ELR (cell line): ENCODE measurements around the gene ARHGEF25.
"Not testable (repeated sequence)": the region's sequence is repeated elsewhere in the genome, so short reads cannot be mapped to it uniquely, and the experiment has no call there.

Experiments used
- DNase-seq: peaks from one replicate; pipeline ENCODE4 v3.0.0-alpha.2; 2015; ENCODE audit warnings: low read depth

ARHGEF25 gene

DNA sequence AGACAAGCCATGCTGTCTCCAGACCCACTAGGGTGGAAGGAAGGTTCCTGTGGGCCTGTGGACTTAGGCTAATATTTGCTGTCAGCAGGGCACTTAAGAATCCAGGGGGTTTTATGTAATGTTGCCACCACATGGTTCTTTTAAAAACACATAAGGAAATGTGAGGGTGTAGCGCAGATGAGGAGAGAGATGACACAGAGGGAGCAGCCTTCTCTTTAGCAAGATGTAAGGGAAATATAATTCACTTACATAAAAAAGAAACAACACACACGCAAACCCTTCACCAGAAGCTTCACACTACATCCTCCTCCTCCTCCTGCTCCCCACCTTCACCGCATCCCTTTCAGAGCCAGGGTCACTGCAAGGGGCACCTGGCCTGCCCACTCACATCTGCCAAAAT is 25.1 kb upstream of the ARHGEF25 start:
- DNase-seq = no peak

DNA sequence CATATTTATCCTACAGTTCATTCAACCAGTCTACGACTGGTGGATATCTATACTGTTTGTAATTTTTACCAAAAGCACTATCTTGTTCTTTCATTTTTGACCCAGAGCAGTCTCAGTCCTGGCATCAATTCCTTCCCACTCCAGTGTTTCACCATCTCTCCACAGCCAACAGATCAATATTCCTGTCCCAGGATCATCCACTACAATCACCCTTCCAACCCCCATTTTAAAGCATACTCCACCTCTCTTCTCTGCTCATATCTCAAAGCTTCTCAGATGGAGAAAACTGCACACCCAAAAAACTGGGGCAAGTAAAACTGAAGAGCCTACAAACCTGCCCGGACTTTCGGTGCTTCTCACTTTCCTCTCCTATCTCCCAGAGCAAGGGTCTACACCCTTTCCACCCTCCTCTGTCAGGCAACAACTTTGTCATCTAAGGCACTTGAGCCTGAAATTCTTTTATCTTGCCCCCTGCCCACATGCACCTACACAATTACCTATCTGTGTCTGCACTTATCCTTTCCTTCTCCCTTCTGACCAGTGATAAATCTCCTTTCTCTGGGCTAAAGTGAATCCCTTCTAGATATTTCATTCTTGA is 24.3 kb upstream of the ARHGEF25 start:
- DNase-seq = no peak

DNA sequence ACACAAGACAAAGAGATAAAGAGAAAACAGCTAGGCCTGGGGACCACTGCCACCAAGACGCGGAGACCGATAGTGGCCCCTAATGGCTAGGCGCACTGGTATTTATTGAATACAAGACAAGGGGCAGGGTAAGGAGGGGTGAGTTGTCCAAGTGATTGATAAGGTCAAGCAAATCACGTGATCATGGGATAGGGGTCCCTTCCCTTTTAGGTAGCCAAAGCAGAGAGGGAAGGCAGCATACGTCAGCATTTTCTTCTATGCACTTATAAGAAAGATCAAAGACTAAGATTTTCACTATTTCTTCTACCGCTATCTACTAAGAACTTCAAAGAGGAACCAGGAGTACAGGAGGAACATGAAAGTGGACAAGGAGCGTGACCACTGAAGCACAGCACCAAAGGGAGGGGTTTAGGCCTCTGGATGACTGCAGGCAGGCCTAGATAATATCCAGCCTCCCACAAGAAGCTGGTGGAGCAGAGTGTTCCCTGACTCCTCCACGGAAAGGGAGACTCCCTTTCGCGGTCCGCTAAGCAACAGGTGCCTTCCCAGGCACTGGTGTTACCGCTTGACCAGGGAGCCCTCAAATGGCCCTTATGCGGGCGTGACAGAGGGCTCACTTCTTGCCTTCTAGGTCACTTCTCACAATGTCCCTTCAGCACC is 22.2 kb upstream of the ARHGEF25 start:
- not testable (repeated sequence) for DNase-seq

DNA sequence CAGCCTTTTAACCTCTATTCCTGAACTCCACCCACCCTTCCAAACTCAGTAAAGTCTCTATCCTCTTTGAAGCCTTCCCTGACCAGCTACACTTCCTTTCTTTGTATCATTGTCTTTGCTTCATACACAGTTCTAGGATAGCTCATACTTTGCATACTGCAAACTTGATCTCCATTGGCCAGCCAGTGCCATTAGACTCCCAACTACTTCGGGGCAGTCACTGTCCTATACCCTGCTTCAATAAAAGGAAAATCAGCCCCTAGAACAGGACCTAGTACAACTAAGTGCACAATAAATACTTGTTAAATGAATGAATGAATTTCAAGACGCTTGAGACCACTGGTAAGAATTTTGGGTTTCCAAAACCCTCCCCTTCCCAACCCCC is 20.8 kb upstream of the ARHGEF25 start:
- DNase-seq = no peak

DNA sequence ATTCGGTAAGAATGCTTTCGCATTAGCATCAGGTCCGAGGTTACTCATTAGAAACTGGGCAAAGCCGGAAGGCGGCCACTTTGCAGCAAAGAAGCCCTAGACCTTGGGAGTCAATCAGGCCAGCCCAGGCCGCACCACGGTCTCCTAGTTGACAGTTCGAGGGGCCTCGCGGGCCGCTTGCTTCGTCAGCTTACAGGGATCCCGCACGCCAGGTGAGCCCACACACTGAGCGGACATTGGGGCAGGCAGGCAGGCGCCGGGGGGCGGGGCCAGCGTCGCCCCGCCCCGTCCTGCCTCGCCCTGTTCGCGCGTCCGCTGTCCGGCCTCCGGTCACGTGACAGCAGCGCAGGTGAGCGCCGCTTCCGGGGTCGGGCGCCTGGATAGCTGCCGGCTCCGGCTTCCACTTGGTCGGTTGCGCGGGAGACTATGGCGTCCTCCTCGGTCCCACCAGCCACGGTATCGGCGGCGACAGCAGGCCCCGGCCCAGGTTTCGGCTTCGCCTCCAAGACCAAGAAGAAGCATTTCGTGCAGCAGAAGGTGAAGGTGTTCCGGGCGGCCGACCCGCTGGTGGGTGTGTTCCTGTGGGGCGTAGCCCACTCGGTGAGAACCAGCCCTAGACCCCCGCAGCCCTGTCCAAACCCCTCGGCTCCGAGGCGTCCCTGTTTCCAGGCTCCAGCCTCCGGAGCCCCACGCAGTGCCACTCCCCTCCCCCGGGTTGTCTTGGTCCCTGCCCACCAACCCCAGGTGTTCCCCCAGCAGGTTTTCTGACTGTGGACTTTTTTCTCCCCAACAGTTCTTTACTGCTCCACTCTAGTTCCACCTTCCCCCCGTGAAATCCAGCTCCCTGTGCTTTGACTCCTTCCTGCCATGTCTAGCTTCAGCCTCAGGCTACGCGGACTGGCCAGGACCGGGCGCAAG is 20.1 kb upstream of the ARHGEF25 start, which contains the start of gene PIP4K2C:
Gene PIP4K2C, plus strand, starts transcription at position 329 of the 918 bp plus-strand sequence. Its CDS starts 98 bp downstream, at position 427.
- peak; percentile 73 for DNase-seq

DNA sequence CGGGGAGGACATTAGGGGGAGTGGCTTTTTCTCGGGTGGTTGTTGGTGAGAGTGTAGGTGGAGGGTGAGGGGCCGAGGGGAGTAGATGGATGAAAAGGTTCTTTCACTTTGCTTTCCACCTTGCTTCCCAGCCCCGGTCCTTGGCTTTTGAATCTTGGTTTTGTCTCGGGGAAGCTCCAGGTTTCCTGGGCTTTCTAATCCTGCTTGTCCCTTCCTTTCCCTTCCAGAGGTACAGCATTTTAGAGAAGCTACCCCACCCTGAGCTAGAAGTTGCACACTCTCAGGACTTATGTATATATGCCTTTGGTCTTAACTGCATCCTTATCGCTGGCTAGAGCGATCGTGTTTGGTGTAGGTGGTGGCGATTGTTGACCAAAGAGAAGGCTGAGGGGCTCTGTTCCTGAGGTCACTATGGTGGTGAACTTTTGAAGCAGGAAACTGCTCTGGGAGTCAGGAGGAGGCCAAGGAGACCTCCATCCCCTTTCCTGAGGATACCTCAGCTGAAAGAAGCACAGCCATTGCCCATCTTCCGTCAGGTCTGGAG is 19.4 kb upstream of the ARHGEF25 start:
- DNase-seq = no peak

DNA sequence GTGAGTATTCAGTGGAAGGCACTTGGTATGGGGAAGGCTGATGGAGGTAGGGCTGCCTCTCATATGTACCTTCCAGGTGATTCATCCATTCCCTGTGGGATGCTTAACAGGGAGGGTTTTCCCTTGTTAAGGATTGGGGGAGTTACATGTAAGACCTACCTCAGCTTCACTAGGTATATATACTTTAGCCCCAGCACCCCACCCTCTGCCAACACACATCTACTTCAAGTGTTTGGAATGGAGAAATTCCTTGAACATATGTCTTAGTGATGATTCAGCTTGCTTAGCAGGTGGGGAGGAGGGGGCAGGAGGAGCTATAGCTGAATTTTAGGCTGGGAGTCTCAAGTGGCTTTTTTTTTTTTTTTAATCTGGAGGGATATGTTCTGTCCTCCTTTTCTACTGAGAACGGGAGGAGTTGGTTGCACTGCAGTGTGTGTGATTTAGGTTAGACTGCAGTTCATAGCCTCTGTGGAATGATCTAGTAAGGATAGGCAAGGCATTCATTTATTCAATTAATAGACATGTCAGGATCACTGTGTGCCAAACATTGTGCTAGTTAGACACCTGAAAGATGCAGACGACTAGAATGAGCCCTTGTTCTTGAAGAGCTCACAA is 18.6 kb upstream of the ARHGEF25 start:
- DNase-seq = peak; percentile 51

DNA sequence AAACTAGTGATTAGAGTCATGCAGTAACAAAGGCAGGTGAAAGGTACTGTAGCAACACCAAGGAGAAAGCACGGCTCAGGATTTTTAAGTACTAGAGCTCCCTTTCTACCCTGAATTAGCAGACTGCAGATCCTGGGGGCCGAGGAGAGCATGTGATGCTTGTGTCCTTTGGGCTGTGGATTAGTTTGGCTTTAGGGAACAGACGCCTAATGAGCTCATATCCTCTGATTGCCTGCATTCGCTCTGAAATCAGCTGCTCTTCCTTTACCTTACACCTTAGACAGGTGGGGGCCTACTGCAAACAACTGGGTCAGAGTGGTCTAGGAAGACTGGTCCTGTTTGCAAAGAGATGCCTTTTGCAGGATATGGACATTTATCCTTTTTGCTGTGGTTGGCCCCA is 18.0 kb upstream of the ARHGEF25 start:
- no peak for DNase-seq

DNA sequence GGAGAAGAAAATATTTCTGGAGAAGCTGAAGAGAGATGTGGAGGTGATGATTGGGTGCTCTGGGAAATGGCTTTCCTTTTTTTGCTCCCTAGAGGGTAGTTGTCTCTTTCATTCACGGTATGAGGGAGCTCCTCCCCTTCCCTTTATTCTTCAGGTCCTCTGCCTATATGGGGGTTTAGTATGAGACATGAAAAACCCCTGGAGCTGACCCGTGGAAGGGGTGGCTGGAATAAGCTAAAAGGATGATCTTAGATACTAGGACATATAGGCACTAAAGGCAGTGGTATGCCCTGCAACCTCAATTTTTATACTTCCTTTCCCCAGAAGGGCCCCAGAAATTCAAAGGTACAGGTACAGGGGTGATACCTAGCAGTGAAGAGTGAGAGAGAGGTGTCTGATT is 10.8 kb upstream of the ARHGEF25 start:
- no peak for DNase-seq

DNA sequence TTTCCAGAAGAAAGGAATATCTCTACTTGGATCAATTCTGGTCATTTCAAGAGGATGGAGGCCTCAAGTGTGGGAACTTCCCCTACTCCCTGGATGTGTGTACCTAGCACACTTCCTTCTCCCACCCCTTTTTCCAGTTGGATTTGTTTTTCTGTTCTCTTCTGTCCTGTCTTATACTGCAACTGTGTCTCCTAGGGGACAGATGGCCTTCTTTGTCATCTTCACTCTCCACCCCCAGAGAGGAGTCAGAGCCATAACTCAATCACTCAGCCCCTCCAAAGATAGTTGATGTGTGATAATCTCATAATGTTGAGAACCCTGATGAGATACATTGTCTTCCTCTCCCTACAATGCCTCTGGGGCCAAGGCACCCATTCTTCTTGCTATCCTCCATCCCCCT is 8.7 kb upstream of the ARHGEF25 start:
- DNase-seq = no peak

DNA sequence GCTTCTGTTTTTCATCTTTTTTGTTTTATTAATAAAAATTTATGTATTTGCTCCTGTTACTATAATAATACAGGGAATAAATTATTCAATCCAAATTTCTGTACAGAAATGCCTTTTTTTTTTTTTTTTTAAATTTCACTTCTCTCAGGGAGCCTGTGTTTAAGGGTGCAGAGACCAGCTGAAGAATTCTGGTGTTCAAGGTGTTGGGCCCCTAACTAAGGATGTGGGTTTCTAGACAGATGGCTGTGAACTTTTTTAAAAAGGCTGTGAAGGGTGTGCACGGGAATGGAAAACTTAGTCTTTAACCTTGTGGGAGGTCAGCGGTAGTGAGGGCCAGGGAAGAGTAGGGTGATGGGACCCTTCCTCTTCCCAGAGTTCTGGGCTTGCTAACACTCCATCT is 7.9 kb upstream of the ARHGEF25 start:
- no peak for DNase-seq

DNA sequence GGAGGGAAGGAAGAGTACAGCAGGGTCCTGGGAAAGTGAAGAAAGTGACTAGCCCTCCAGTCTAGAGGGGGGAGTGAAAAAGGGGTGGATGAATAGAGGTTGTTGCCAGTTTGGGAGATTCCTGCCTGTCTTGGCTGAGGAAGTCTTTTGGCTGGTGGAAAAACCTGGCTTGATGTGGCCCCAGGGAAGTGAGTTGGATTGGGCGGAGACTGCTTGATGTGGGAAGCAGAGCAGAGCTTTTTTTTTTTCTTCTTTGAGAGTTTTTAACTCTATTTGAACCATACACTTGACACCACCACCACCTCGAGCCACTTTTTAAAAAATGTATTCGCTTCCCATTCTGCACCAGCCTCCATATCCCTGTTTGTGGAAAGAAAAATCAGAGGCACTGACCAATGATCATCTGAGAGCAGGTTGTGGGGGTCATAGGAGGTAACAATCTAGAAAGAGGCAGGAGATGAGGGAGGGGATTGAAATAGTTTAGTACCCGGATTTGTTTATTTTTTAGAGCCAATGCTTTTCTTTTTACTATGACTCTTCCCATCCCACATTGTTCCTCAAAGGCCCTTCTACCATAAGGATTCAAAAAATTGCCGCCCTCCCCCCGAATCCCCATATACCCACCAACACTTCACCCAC is 7.3 kb upstream of the ARHGEF25 start:
- DNase-seq = peak; percentile 57

DNA sequence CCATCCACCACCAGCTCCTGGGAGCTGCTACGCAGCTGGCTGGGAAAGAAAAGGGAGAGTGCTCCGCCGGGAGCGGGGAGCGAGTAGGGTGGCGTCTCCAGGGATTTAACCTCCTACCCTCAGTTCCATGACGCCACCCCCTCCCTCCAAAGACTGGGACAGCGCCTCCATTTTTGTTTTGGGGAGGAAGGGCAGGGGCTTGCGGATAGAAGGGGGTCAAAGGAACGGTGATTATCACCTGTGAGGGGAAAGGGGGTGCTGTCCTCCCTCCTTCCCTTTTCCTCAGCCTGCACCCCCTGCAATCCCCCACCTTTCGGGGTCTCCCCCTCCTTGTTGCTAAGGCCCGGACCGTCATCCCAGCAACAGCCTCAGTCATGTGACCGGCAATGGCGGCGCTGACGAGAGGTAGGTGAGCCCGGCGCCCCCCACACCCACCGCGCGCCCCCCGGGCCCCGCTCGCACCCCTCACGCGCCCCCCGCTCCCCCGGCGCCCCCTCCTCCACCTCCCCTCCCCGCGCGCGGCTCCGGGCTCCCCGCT is 6.7 kb upstream of the ARHGEF25 start, which contains the start of gene DTX3:
Gene DTX3, plus strand, starts transcription at position 371 of the 538 bp plus-strand sequence. CDS start 1,694 bp downstream, outside the sequence.
- peak; percentile 57 for DNase-seq

DNA sequence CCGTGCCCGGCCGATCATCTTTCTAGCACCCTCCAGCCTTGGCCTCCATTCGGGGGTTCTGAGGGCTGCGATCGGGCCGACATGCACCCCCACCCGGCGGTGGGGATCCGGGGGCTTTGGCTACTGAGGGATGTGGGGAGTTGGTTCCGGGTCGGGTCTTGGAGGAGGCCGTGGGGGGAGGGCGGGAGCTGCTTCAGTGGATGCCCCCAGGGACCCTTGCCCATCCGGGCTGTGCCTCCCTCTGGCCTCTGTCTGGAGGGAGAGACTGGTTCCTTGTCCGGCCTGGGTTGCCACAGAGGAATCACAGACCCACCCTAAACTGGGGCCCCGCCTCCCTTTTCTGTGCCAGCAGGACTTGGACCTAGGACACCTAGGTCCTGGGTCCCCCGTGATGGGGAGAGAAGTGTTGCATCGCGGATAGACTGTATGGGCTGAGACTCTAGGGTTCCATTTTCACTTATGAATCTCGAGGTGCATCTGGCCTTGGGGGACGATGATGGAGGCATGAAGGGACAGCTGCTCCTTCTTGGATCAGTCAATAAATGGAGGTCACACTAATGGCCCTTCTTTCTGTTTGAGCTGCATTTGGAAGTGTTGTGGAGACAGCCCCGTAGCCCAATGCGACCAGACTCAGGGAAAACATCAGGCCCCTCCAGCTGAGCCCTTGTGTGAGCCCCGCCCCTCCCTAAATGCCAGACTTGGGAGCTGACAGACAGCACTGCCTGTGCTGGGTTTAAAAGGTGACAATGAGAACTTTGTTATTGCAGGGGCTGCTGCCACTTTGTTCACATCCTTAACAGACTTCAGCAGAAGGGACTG is 6.0 kb upstream of the ARHGEF25 start:
- DNase-seq = peak; percentile 42

DNA sequence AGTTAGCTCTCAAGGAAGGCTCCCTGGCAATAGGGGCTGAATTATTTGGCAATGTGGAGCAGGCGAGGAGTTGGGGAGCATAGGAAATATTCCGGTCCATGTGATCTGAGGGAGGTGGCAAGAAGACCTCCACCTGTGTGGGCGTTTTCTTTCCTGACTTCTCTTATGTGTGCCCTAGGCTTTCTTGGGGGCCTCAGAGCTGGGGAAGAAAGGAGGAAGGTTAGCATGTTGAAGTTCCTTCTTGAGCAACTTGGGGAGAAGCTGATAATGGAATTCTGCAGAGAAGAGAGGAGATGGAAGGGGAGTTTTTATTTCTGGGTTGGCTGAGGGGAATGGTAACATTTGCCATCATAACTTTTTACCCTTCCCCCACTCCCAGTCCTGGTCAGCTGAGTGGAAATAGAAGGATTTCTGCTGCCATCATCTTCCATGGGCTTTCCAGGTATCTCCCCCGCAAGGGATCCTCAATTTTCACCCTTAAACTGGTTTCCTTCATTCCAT is 5.4 kb upstream of the ARHGEF25 start:
- no peak for DNase-seq

DNA sequence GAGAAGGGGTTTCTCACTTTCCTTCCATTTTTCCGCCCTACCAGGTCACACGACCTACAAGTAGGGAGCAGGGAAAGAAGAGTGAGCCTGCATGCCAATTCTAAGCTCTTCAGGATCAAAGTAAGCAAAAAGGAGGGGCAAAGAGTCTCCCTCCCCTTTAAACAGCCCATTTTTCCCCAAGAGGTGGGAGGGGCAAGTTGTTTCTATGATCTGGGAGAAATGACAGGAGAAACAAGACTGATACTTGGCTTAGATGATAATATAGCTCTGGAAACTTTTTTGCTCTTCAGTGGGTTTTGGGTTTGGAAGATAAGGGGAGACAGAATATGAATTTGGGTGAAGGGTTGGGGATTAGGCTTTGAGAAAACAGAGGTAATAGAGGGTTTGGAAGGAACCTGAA is 4.8 kb upstream of the ARHGEF25 start:
- no peak for DNase-seq

DNA sequence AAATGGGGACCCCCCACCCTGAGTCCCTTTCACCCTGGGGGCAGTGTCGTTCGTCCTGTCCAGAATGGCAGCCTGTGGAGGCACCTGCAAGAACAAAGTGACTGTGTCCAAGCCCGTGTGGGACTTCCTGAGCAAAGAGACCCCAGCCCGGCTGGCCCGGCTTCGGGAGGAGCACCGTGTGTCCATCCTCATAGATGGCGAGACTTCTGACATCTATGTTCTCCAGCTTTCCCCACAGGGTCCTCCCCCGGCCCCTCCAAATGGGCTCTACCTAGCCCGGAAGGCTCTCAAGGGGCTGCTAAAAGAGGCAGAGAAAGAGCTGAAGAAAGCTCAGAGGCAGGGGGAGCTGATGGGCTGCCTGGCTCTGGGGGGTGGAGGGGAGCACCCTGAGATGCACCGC is 4.4 kb upstream of the ARHGEF25 start:
- DNase-seq = no peak

DNA sequence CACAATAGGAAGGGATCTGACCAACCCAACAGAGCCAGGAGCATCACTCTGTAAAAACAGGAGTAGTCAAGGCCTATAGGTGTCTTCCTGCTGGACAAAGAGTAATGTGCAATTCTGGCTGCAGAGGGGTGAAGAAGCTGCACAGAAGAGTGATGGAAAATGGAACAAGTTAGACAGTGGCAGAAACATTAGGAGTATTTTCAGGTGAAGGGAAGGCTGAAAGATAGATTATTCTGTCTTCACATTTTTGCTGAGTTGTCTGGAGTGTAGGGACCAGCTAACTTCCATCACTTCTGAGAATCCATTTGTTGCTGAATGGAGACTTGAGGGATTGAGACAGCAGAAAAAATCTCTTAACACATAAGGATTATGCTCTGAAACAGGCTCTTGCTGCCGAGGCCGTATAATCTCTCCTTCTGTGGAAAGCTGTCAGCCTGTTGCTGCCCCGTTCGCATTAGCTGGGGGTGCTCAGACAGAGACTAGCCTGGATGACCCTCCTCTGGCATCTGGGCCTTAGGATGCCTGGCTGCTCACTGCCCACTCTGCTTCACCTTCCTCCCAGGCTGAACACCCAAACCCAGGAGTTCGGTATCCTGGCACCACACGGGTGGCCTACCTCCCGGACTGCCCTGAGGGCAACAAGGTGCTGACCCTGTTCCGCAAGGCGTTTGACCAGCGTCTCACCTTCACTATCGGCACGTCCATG is 3.1 kb upstream of the ARHGEF25 start:
- DNase-seq = no peak

DNA sequence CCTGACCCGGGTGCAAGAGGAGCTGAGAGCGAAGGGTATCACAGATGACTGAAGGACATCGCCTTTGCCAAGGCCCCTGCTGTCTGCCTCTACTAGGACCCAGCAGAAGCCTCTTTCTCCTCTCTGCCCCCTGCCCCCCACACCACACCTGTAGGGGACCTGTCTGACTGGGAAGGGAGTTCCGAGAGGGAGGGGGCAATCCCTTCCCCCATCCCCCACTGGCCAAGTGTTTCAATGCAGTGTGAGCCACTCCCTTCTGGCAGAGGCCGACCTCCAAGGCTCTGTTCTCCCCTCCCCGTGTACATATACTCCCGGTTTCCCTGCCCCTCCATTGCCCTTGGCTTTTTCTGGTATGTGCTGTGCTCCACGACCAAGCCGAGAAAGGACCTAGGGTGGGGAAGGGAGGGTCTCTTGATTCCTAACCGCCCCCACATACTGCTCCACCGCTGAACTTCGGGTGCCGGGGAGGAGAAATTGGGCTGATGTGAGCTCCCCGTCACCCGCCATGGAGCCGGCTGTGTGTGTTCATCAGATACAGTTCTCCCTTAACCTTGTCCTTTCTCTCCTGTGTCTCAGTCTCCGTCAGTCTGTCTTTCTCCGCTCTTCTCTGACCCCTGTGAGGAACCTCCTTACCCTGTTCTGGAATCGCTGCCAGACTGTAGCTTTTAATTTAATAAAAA is 2.0 kb upstream of the ARHGEF25 start:
- no peak for DNase-seq
